Hepatocyte (in vitro differentiated cells): ENCODE data around the gene MYCBPAP. TPM values are rescaled to one million over a fixed set of nuclear protein-coding genes. Genes with fewer than 3 reads are reported as not detected.

Experiments
- DNase-seq: peaks from one replicate; pipeline ENCODE4 v3.0.0-alpha.2; 2016; ENCODE audit warnings: low spot score
- H2AFZ ChIP-seq: fragments of 200-600 bp; sonication (generic); 2 replicates; pipeline ENCODE4 v1.6.0; 2016; ENCODE audit warnings: antibody characterized with exemption, mild to moderate bottlenecking
- H3K27ac ChIP-seq: fragments of 200-600 bp; sonication (generic); 2 replicates; pipeline ENCODE4 v1.5.1; 2016; ENCODE audit warnings: mild to moderate bottlenecking
- H3K27me3 ChIP-seq: fragments of 200-600 bp; sonication (generic); 2 replicates; pipeline ENCODE4 v1.6.1; 2016
- H3K36me3 ChIP-seq: fragments of 200-600 bp; sonication (generic); replicated peaks from 2 replicates; pipeline ENCODE4 v1.5.1; 2016; ENCODE audit warnings: low read depth; ENCODE audit not compliant: insufficient read depth
- H3K4me1 ChIP-seq: fragments of 200-600 bp; sonication (generic); 2 replicates; pipeline ENCODE4 v1.5.1; 2016; ENCODE audit warnings: mild to moderate bottlenecking, moderate library complexity; ENCODE audit not compliant: insufficient read depth
- H3K4me2 ChIP-seq: fragments of 200-600 bp; sonication (generic); 2 replicates; pipeline ENCODE4 v1.6.0; 2016
- H3K4me3 ChIP-seq: fragments of 200-600 bp; sonication (generic); 2 replicates; pipeline ENCODE4 v1.5.1; 2016; ENCODE audit warnings: mild to moderate bottlenecking
- H3K79me2 ChIP-seq: fragments of 200-600 bp; sonication (generic); 2 replicates; pipeline ENCODE4 v1.6.0; 2017; ENCODE audit warnings: mild to moderate bottlenecking
- H3K9me2 ChIP-seq: fragments of 200-600 bp; sonication (generic); replicated peaks from 2 replicates; pipeline ENCODE4 v1.6.0; 2017; ENCODE audit warnings: mild to moderate bottlenecking; ENCODE audit not compliant: insufficient read depth
- H3K9me3 ChIP-seq: fragments of 200-600 bp; sonication (generic); 2 replicates; pipeline ENCODE4 v1.5.1; 2016; ENCODE audit warnings: low read depth, mild to moderate bottlenecking
- H4K20me1 ChIP-seq: fragments of 200-600 bp; sonication (generic); 2 replicates; pipeline ENCODE4 v1.6.0; 2016; ENCODE audit warnings: mild to moderate bottlenecking; ENCODE audit not compliant: insufficient read depth, poor library complexity, severe bottlenecking
- EZH2 ChIP-seq: fragments of 200-600 bp; sonication (generic); IDR thresholded peaks from 2 replicates; pipeline ENCODE4 v1.6.1; 2016; ENCODE audit warnings: antibody characterized with exemption, mild to moderate bottlenecking, borderline replicate concordance
- EZH2phosphoT487 ChIP-seq: fragments of 200-600 bp; sonication (generic); IDR thresholded peaks from one replicate; pipeline ENCODE4 v1.6.1; 2018; ENCODE audit warnings: antibody characterized with exemption, mild to moderate bottlenecking, low read depth, moderate library complexity; ENCODE audit not compliant: unreplicated experiment, severe bottlenecking
- WGBS: methylation state at CpG from one replicate; pipeline ENCODE4 v1.1.6; 2016; ENCODE audit warnings: low lambda C conversion rate; ENCODE audit errors: missing lambda C conversion rate; 5-methylcytosine and 5-hydroxymethylcytosine counted together
- polyA plus RNA-seq: library from polyadenylated mRNA; unstranded; fragments of >200 nt; fragmentation: Nextera tagmentation; extraction: Ambion mirVana; gene quantifications from 2 replicates; pipeline ENCODE4 v1.2.1, GENCODE V29; 2016
- total RNA-seq: library from RNA; depleted of rRNA; stranded (reverse); fragments of >200 nt; gene quantifications from 2 replicates; pipeline ENCODE4 v1.2.3, GENCODE V29; 2014
- TF ChIP-seq, protein P1 (sequence below): fragments of 200-600 bp; sonication (generic); IDR thresholded peaks from 2 replicates; pipeline ENCODE4 v1.5.1; 2016; ENCODE audit warnings: antibody characterized with exemption, mild to moderate bottlenecking; ENCODE audit not compliant: poor library complexity

MYCBPAP gene
- total and polyA plus RNA-seq, 2 experiments from 2014 or later: 0.43 to 0.70 TPM

DNA sequence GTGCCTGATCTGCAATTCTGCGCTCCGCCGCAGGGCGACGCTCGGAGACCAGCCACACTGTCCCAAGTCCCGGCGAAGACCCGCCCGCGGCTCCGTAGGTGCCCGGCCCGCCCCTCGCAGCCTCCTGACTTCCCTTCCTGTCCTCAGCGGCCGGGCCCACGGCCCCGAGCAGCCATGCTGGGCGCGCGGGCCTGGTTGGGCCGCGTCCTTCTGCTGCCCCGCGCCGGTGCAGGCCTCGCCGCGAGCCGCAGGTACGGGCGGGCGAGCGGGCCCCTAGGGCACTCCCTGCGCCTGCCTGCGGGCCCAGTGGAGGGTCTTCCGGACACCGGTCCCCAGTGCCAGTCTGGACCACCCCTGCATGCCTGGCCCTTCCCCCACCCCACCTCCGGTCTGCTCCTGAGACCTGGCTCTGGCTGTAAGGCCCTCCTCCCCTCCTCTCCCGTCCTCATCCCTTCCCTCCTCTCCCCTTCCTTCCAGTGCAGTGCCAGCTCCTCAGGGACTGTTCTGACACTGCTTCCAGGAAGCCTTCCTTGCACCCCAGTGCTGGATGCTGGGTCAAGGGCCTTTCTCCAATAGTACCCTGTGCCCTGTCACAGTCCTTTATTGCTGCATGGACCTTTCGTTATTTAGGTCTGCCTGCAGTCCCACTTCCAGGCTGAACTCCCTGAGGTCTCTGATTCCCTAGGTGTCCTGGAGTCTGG is 38.9 kb downstream of the MYCBPAP start, which contains the start of gene SPATA20:
Gene SPATA20 (plus strand): TSS at position 140 of the 701 bp plus-strand sequence. CDS start 35 bp downstream, at position 175.
- H3K4me1 ChIP-seq: peaks cover 23% of the 10 kb centered on the region

DNA sequence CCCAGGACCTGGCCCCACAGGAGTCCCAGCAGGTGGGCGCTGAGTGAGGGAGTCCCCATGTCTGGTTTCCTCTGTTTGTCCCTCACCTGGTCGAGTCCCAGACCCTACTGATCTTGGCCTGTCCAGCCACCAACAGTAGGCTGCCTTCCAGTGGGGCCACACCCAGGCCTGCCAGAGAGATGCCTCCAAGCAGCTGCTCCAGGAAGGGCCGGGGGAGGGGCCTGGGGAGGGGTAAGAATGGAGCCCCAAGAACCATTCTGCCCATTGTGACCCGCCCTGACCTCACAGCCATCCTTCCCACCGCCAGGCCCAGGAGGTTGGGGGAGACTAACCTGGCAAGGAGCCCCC is 39.5 kb downstream of the MYCBPAP start:
- H3K9me3 ChIP-seq: no peaks in the 10 kb centered on the region
- peaks cover 20% of the 10 kb centered on the region for H3K4me1 ChIP-seq
- H3K36me3 ChIP-seq: no peaks in the 10 kb centered on the region
- peak overlapping the region; percentile 73 for H3K27ac ChIP-seq
- no peak overlapping the region for H2AFZ ChIP-seq
- H3K4me2 ChIP-seq: peak overlapping the region; percentile 90
- 76% methylated on average over 4 of the region's 5 CpGs for WGBS
- H4K20me1 ChIP-seq: no peaks in the 10 kb centered on the region
- peaks cover 7% of the 10 kb centered on the region for H3K79me2 ChIP-seq
- H3K9me2 ChIP-seq: no peaks in the 10 kb centered on the region
- H3K4me3 ChIP-seq: peak overlapping the region; percentile 46
- no peaks in the 10 kb centered on the region for H3K27me3 ChIP-seq
- TF ChIP-seq EZH2phosphoT487 (no peak), EZH2 (no peak)
- TF ChIP-seq, protein P1, sequence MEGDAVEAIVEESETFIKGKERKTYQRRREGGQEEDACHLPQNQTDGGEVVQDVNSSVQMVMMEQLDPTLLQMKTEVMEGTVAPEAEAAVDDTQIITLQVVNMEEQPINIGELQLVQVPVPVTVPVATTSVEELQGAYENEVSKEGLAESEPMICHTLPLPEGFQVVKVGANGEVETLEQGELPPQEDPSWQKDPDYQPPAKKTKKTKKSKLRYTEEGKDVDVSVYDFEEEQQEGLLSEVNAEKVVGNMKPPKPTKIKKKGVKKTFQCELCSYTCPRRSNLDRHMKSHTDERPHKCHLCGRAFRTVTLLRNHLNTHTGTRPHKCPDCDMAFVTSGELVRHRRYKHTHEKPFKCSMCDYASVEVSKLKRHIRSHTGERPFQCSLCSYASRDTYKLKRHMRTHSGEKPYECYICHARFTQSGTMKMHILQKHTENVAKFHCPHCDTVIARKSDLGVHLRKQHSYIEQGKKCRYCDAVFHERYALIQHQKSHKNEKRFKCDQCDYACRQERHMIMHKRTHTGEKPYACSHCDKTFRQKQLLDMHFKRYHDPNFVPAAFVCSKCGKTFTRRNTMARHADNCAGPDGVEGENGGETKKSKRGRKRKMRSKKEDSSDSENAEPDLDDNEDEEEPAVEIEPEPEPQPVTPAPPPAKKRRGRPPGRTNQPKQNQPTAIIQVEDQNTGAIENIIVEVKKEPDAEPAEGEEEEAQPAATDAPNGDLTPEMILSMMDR: no peak
- DNase-seq: no peak

More for the DNA sequence above, 38.9 kb downstream of the MYCBPAP start, which contains the start of gene SPATA20:
- peak within 1 kb of the TSS; percentile 73 for H3K27ac ChIP-seq
- H4K20me1 ChIP-seq: no peaks in the 10 kb centered on the region
- DNase-seq: peak; percentile 97
- H3K9me2 ChIP-seq: no peaks in the 10 kb centered on the region
- H3K79me2 ChIP-seq: peaks cover 7% of the 10 kb centered on the region
- no peaks in the 10 kb centered on the region for H3K27me3 ChIP-seq
- H2AFZ ChIP-seq: peak within 1 kb of the TSS; percentile 67
- no peaks in the 10 kb centered on the region for H3K36me3 ChIP-seq
- H3K4me3 ChIP-seq: peak within 1 kb of the TSS; percentile 46
- WGBS: 3% methylated on average over 34 of the region's 42 CpGs
- TF ChIP-seq EZH2phosphoT487 (no peak), EZH2 (no peak)
- TF ChIP-seq, protein P1: peak; percentile 97
- peak within 1 kb of the TSS; percentile 90 for H3K4me2 ChIP-seq
- no peaks in the 10 kb centered on the region for H3K9me3 ChIP-seq

DNA sequence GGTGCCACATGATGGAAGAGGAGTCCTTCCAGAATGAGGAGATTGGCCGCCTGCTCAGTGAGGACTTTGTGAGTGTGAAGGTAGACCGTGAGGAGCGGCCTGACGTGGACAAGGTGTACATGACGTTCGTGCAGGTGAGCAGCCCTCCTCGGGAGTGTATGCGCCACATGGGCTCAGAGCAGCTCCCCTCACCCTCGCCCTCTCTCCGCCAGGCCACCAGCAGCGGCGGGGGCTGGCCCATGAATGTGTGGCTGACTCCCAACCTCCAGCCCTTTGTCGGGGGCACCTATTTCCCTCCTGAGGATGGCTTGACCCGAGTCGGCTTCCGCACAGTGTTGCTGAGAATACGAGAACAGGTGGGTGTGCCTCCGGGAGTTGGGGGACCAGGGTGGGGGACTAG is 40.6 kb downstream of the MYCBPAP start:
- peaks cover 11% of the 10 kb centered on the region for H3K4me1 ChIP-seq
- no peak overlapping the region for H2AFZ ChIP-seq
- DNase-seq: no peak
- no peaks in the 10 kb centered on the region for H3K27me3 ChIP-seq
- no peaks in the 10 kb centered on the region for H3K9me2 ChIP-seq
- TF ChIP-seq, protein P1: no peak
- TF ChIP-seq EZH2 (no peak), EZH2phosphoT487 (no peak)
- H3K36me3 ChIP-seq: no peaks in the 10 kb centered on the region
- no peak overlapping the region for H3K27ac ChIP-seq
- H4K20me1 ChIP-seq: no peaks in the 10 kb centered on the region
- peaks cover 7% of the 10 kb centered on the region for H3K79me2 ChIP-seq
- no peaks in the 10 kb centered on the region for H3K9me3 ChIP-seq
- WGBS: 88% methylated on average over 17 of the region's 18 CpGs
- H3K4me2 ChIP-seq: no peak overlapping the region
- H3K4me3 ChIP-seq: no peak overlapping the region
